HG03060 (cell line): Measurements from ENCODE around the gene AGPAT4.

Source experiments
- ATAC-seq: cut with Tn5 transposase; IDR thresholded peaks from one replicate; pipeline ENCODE4 v1.9.1; 2021; ENCODE audit warnings: low read depth, moderate number of reproducible peaks; ENCODE audit not compliant: unreplicated experiment

Gene AGPAT4

DNA sequence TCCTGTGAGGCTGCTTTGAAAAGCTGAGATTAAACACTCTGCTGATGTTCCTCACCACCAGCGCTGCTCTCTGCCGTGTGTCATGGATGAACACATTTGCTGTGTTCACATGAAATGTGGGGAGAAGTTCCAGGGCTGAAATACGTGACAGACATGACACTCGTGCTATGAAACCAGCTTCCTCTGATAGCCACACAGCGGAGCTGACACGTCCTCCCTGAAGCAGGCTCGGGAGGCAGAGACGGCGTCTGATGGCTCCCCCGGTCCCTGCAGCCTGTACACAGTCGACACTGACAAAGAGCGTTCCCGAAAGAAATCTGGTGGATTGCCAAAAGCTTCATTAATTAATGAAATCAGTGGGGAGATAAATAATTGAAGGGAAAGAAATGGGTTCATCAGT, 17.5 kb downstream of the AGPAT4 start:
- ATAC-seq: no peak

DNA sequence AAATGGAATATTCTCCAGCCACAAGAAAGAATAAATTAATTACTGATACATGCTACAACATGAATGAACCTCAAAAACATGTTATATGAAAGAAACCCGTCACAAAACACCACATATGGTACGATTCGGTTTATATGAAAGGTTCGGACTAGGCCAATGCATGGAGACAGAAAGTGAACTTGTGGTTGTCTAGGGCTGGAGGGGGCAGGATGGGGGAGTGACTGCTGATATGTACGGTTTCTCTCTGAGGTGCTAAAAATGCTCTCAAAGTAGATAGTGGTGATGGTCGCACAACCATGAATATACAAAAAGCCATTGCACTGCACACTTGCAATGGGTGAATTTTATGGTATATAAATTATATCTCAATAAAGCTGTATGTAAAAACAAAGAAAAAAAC, 18.3 kb downstream of the AGPAT4 start:
- no peak for ATAC-seq

GRCh38 chr6:161254464-161255253, 19.2 kb downstream of the AGPAT4 start:
- no peak for ATAC-seq

DNA sequence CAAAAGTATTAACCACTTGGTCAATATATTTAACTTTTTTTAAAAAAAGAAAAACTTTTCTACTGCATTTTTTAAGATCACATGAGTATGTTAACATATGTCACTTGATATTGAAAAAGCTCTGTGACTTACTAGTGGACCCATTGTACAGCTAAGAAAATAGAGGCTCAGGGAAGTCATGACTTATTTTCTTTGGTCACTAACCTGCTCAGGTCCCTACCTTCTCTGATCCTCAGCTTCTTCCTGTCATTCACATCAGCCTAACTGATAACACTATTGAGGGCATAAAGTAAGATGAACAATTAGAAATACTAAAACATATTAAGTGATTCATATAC, 19.8 kb downstream of the AGPAT4 start:
- ATAC-seq: no peak

DNA sequence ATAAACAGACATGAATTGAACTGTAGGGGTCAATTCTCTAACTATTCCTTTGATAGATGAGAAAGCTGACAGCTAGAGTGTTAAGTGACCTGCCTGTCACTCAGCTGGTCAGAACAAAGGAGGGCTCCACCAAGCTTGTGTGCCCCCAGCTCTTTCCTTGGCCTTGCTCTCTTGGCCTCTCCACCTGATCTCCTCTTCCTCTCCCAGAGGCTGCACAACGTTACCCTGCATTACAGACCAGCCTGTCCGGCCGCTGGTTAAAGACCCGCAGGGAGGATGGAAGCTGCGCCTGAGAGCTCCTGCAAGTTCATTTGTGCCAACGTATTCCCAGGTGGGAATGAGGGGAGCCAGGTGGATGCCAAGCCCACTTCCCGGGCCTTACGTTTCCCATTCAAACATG, 22.5 kb downstream of the AGPAT4 start:
- no peak for ATAC-seq

DNA sequence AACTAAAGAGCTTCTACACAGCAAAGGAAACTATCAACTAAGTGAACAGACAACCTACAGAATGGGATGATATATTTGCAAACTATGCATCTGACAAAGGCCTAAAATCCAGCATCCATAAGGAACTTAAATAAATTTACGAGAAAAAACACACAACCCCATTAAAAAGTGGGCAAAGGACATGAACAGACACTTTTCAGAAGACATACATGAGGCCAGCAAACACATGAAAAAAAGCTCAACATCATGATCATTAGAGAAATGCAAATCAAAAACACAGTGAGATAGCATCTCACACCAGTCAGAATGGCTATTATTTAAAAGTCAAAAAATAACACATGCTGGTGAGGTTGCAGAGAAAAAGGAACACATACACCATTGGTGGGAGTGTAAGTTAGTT, 24.5 kb downstream of the AGPAT4 start:
- ATAC-seq: no peak

- ATAC-seq: no peak
Observed at GRCh38 chr6:161246725-161247124, 27.1 kb downstream of the AGPAT4 start.

- no peak for ATAC-seq
Observed at GRCh38 chr6:161245363-161245762, 28.5 kb downstream of the AGPAT4 start.

DNA sequence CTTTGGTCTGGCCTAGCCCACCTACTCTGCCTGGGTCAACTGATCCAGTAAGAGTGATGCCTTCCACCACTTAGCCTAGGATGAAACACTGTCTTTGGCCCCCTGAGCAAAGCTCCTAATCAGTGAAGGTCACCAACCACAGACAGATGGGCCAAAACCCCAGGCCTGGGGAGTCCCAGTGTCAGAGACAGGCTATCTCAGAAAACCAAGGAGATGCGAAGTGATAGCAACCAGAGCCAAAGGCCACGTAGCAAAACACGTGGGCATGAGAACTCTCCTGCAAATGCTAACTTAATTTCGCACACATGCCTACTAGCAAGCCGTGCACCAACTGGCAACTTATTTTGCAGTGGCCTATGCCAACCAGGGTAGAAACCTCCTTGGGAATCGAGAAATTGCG, 29.1 kb downstream of the AGPAT4 start:
- no peak for ATAC-seq

DNA sequence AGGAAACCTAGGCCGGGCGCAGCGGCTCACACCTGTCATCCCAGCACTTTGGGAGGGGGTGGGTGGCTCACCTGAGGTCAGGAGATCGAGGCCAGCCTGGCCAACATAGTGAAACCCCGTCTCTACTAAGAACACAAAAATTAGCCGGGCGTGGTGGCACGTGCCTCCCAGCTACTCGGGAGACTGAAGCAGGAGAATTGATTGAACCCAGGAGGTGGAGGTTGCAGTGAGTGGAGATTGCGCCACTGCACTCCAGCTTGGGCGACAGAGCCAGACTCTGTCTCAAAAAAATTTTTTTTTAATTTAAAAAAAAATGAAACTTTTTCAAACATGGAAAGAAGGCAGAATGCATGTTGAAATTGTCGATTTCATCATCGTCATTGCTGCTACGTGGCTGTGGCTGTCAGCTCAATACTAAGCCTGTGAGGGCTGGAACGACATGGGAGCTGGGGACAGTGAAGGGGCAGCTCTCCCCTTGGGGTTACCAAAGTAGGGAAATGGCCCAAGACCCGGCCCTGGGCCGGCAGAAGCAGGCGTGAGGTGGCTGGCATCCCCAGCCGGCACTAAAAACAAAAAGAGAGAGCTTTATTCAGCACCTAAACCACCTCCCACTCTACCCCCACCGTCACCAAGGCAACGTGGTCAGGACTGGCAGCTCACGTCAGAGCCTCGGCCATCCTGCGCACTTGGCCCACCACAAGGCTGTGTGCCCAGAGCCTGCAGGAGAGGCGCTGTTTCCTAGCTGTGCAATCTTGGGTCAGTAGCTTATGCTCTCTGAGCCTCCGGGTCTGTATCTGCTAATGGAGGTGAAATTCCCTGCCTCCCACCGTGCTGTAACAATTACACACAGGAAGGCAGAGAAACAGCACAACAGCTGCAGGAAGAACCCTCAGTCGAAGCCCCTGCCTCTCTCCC, 30.8 kb downstream of the AGPAT4 start:
- ATAC-seq: no peak

- no peak for ATAC-seq
Observed at GRCh38 chr6:161242113-161242512, 31.7 kb downstream of the AGPAT4 start.

DNA sequence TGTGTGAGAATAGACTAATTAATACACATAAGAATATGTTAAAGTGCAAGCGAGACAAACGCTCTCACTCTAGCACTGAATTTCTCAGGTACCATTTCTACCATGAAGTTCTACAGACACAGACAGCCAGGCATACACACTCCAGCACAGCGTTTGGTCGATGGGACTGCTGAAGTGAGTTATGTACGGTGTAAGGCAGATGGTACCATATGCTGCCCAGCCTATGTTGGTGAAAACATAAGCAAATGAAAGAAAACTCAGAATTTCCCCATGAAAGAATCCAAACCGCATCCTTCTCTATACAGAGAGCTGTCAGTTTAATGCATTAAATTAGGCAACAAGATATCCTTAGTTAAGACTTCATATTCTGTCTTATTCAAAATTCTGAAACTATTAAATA, 34.9 kb downstream of the AGPAT4 start:
- no peak for ATAC-seq

DNA sequence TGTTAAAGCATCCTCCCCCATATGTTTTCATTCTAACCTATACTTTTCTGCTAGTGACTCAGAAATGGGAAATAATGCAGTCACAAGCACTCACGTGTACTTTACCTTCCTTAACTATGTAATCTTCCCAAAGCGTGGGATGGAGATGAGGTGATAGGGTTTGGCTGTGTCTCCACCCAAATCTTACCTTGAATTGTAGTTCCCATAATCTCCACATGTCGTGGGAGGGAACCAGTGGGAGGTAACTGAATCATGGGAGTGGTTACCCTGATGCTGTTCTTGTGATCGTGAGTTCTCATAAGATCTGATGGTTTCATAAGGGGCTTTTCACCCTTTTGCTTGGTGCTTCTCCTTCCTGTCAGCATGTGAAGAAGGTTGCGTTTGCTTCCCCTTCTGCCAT, 35.4 kb downstream of the AGPAT4 start:
- no peak for ATAC-seq

- no peak for ATAC-seq
Observed at GRCh38 chr6:161238081-161238480, 35.8 kb downstream of the AGPAT4 start.

GRCh38 chr6:161237176-161237575, 36.7 kb downstream of the AGPAT4 start:
- ATAC-seq: no peak

DNA sequence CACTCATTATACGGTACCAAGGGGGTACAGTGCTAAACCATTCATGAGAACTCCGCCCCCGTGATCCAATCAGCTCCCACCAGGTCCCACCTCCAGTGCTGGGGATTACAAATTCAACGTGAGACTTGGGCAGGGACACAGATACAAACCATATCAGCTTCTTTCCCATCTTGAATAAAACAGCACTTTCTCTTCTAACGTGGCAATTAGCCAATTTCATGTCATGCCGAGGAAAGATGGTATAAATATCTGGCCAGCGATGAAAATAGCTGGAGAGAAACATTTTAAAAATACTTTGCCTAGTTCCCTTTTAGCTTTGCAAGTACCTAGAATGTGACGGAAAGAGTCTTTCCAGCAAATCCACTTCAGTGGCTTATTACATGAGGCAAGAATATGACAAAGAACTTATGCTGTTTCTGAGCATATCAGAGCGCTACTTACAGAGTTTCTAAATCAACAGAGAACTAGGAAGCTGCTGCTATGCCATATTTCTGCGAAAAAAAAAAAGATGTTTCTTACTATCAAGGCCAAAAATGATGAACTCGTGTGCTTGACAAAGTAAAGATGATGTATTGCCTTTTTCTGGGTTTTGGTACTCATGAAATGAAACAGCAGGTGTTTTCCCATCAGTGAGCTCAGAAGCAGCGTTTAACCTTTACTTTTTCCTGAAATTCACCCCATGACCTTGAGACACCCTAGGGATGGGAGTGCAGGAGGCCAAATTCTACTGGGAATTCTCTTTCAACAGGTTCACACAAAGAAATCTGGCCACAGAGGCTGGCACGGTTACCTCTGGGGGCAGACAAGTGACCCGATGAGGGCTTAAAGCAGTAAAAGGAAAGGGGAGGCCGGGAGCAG, 37.9 kb downstream of the AGPAT4 start:
- no peak for ATAC-seq

GRCh38 chr6:161233986-161234661, 39.7 kb downstream of the AGPAT4 start:
- no peak for ATAC-seq

DNA sequence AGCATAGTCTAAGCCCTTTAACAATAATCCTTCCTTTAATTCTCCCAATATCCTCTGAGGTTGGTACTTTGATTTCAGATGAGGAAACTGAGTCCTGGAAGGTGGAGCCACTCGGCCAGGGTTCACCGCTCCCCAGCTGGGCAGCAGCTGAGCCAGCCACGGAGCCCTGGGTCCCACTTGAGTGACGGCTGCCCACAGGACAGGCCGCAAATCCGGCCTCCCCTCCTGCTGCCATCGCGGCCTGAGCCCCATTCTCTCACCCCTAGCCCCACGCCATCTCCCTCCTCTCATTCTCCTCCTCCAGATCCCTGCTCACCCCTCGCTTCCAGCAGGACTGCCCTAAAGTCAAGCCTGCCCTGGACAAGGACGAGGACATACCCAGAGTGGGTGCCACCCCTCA, 41.4 kb downstream of the AGPAT4 start:
- ATAC-seq: no peak

GRCh38 chr6:161232010-161232409, 41.9 kb downstream of the AGPAT4 start:
- no peak for ATAC-seq

GRCh38 chr6:161230339-161230738, 43.5 kb downstream of the AGPAT4 start:
- ATAC-seq: no peak
